Inflammatory macrophage (primary cell): ENCODE measurements around the gene AFTPH.

Experiments
- DNase-seq, 2 donors: peaks; one replicate each; pipeline ENCODE4 v3.0.0-alpha.2; 2020 to 2022

Gene AFTPH

GRCh38 chr2:64615192-64615763 lies 91.2 kb downstream of the AFTPH start:
- DNase-seq: no peak

DNA sequence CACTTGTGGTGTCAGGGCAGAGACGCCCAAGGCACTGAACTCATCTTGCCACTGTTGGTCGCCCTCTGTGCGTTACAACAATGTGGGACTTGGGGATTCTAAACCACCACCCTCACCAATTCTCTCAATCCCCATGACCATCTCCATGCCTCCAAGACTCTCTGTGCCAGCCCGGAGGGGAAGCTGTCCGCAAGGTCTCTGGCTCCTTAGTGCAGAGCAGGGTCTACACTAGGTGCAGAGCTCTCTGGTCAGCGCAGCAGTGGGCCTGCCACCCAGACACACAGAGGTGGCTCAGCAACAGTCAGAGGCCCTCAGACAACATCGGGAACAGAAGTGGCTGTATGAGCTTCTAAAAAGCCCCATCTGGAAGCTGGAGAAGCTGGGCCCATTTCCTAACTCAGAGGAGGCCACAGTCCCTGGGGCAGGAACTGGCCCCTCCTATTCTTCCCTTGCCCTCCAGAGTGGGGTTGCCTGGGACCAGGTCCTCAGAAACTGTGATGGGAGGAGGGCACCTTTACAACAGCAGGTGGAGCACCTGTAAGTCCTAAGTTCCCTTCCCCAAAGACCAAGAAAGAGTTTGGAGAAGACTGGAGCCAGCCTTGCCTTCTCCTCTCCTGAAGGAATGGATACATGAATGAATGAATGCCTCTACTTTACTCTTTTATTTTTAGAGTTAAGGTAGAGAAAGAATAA lies 91.9 kb downstream of the AFTPH start:
- DNase-seq: no peak

GRCh38 chr2:64617631-64618151 lies 93.6 kb downstream of the AFTPH start:
- DNase-seq: peak in 1 of 2 donors; percentile 56

GRCh38 chr2:64620661-64621060 lies 96.5 kb downstream of the AFTPH start:
- DNase-seq: no peak

DNA sequence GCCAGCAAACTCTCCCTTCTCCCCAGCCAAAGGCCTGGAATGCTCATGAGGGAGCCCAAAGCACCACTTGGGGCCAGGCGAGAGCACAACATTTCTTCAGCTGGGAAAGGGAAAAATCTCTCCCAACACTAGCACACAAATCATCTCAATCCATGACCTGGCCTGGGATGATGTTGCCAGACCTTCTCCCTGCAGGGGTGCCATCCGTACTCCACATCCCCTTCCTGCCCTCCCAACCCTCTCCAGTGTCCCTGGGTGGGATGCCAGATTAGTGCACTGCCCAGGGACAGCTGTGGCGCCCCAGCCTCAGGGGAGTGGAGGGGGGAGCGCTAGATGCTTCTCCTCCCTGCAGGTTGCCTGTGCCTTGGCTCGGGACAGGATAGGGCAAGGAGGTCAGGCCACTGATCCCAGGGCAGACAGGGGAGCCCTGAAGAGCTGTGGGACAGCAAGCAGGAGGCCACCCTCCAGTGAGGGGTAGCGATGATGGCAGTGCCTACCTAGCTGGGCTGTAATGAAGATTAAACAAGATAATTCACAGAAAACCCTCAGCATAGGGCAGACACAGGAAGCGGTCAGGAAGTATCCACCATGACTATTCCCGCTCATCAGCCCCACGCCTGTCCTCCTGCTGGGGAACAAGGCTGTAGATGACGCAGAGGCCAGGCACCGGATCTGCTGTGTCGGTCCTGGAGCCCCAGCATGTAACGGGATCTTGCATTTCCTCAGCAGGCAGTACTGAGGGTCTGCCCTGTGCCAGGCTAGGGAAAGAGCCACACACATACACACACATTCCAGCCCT lies 98.5 kb downstream of the AFTPH start:
- no peak for DNase-seq

DNA sequence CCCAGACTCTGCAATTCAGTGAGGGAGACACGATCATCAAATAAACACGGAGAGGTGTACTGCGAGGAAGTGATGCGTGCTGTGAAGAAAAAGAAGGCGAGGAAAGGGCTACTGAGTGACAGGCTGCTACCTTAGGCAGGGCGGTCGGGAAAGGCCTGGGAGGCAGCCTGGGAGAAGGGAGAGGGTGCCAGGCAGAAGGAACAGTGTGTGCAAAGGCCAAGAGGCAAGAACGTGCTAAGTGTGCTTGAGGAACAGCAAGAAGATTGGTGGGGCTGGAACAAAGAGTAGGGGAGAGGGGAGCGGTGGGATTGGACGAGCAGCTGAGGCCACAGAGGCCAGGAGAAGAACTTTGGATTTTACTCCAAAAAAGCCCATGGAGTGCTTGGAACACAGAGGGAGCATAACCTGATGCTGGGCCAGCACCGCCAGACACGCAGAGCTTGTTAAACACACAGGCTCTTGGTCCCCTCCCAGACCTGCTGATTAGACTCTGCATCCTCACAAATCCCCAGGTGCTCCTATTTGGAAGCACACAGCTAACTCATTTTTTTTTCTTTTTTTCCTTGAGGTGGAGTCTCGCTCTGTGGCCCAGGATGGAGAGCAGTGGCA lies 99.2 kb downstream of the AFTPH start:
- DNase-seq: no peak

DNA sequence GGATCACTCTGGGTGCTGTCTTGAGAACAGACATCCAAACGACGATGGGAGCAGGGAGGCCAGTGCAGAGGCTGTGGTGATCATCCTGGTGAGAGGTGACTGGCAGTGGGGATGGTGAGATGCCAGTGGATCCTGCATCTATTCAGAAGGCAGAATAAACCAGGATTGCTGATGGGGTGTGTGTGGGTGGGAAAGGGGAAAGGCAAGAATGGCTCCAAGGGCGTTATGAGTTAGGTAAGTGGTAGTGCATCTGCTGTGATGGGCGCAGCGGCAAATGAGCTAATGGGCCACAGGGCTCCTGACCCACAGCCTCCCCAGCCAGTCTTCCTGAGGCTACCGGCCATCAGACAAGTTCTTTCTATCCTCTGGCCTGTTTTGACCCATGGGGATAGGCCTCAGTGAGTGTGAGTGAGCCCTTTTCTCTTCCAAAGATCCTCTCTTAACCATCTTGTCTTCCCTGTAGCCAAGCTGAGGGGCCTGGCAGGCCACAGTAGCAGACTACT lies 100.0 kb downstream of the AFTPH start:
- DNase-seq: no peak

DNA sequence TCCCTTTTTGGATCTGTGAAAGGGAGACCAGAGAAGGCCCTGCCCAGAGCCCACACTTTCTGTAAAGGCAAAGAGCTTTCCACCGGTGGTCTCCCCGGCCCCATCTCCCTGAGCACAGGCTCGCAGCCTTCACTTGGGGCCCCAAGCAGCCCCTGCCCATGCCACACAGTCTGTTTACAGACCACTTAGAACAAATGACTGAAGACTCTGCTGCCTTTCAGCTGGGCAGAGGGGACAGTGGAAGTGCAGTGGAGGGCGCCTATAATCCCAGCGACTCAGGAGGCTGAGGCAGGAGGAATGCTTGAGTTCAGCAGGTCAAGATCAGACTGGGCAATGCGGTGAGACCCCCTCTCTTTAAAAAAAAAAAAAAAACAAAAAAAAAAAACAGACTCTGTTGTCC lies 100.7 kb downstream of the AFTPH start:
- no peak for DNase-seq

DNA sequence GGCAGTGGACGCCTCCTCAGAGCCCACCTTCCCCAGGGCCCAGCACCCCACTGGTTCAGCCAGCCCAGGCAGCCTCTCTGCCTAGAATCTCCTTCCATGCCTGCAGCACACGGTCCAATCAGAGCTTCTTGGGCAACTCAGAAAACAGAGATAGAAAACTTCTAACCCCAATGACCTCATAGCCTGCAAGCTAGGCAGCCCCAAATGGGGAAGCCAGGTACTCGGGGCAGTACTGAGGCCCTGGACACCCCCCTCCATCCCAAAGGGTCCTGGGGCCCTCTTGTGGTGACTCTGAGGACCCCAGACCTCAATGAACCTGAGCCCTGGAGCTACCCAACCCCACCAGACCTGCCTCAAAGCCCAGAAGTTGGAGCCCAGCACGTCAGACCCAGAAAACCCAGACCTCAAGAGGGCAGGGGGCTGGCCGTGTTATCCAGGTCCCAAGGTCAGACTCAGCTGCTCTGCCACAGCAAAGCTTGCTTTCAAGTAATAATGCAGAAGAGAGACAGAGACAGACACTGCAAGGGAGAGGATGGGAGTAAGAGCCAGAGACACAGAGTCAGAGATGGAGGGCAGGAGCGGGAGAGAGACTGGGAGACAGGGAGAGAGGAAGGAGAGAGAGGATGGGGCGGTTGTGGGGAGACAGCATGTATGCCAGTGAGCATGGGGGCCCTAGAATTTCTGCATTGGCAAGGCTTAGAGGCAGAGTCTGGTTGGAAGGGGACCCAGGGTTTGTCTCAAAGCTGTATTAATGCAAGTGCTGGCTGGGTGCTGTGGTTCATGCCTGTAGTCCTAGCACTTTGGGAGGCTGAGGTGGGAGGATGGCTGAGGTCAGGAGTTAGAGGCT lies 101.4 kb downstream of the AFTPH start:
- DNase-seq: peak; percentile 32 to 52

GRCh38 chr2:64626146-64626809 lies 102.2 kb downstream of the AFTPH start:
- no peak for DNase-seq

DNA sequence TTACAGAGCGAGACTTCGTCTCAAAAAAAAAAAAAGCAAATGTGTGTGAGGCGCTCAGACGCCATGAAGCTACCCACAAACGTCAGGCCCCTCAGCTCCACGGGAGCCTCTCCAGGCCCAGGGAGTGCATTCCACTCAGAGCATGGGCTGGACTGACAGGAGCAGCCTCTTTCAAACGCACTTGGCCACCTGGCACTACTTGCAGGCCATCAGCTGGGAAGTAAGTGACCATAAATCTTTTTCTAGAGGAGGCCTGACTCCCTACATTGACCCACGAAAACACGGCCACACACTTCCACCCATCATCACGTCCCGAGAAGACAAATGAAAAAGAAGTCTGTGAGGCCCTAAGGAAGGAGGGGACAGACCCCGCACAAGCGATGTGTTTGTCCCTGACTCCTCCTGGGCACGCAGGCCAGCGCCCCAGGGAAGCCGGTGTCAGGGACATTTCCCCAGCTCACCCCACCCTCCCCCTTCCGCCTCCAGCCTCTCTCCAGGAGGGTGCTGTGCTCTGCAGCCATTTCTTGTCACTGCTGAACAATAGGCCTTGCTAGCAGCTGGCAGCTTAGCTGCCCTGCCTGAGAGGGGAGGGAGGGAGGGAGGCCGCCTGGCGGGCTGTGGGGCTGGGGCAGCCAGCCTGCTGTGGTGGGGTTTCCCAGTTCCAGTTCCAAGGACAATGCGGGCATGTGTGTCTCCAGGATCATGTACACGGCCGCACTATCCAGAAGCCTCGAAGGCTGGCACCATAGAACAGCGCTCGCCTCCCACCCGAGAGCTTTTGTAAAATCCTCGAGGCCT lies 103.0 kb downstream of the AFTPH start:
- no peak for DNase-seq

DNA sequence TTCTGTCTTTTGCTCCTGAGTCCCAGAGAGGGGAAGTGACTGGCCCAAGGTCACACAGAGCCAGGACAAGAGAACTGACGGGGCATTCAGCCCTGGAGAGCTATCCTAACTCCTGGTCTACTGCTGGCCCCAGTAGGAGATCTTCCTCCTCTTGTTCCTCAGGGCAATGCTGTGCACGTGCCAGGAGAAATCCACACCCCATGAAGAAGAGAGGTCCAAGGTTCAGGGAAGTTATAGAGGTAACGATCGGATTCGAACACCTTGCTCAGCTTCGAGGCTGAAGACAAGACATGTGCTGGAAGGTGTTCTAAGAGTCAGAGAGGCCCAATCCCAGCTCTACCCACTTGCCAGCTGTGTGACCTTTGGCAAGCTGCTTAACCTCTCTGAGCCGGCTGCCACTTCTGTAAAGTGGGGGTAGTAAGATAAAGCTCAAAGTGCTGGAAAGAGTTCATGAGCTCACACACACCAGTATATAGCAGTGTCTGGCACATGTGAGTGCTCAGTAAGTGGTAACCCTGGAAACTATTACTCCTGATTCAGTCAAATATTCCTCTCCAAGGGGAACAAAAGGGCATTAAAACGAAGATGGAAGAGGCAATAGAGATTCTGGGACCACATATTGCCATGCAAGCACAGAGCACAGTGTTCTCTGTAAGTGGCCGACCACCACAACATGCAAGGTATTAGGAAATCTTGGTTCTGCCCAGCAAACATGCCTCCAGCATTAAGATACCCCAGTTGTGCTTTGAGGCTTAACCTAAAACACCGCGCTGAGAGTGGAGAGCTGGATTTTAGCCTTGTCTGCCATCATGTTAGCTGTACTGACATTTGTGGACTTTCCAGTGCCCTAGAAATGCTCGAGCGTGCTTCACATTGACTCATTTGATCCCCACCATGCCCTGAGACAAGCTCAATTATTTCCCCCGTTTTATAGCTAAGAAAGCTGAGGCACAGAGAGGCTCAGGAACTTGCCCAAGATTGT lies 104.0 kb downstream of the AFTPH start:
- no peak for DNase-seq

- no peak for DNase-seq
Observed at GRCh38 chr2:64629329-64629781, 105.2 kb downstream of the AFTPH start.

- no peak for DNase-seq
Observed at GRCh38 chr2:64629875-64630274, 105.7 kb downstream of the AFTPH start.

- DNase-seq: no peak
Observed at GRCh38 chr2:64630752-64631151, 106.6 kb downstream of the AFTPH start.

- DNase-seq: no peak
Observed at GRCh38 chr2:64631771-64632170, 107.6 kb downstream of the AFTPH start.

GRCh38 chr2:64632835-64633819 lies 109.0 kb downstream of the AFTPH start:
- peak in 1 of 2 donors; percentile 30 for DNase-seq
